Panc1 (cell line): ENCODE data around the gene RPP38.

Source experiments
- POLR2AphosphoS5 ChIP-seq: IDR thresholded peaks from 2 replicates; pipeline ENCODE4 v1.6.1; 2012; ENCODE audit warnings: mild to moderate bottlenecking, low read depth, low read length, moderate library complexity
- SIN3A ChIP-seq: IDR thresholded peaks from 2 replicates; pipeline ENCODE4 v1.6.1; 2012; ENCODE audit warnings: low read depth, mild to moderate bottlenecking, low read length, moderate library complexity, borderline replicate concordance; ENCODE audit not compliant: insufficient read depth
- TCF7L2 ChIP-seq: IDR thresholded peaks from 2 replicates; pipeline ENCODE4 v1.6.1; 2011; ENCODE audit warnings: mild to moderate bottlenecking, low read depth, low read length, inconsistent platforms
- TF ChIP-seq, protein P1 (sequence below): fragments of 450-650 bp; IDR thresholded peaks from 2 replicates; pipeline ENCODE4 v1.5.1; 2017; ENCODE audit warnings: mild to moderate bottlenecking

GRCh38 chr10:15103513-15103912 lies 6.4 kb downstream of the RPP38 start:
- TF ChIP-seq POLR2AphosphoS5 (no peak), SIN3A (no peak), TCF7L2 (no peak)
- TF ChIP-seq, protein P1, sequence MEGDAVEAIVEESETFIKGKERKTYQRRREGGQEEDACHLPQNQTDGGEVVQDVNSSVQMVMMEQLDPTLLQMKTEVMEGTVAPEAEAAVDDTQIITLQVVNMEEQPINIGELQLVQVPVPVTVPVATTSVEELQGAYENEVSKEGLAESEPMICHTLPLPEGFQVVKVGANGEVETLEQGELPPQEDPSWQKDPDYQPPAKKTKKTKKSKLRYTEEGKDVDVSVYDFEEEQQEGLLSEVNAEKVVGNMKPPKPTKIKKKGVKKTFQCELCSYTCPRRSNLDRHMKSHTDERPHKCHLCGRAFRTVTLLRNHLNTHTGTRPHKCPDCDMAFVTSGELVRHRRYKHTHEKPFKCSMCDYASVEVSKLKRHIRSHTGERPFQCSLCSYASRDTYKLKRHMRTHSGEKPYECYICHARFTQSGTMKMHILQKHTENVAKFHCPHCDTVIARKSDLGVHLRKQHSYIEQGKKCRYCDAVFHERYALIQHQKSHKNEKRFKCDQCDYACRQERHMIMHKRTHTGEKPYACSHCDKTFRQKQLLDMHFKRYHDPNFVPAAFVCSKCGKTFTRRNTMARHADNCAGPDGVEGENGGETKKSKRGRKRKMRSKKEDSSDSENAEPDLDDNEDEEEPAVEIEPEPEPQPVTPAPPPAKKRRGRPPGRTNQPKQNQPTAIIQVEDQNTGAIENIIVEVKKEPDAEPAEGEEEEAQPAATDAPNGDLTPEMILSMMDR: no peak
